Transverse colon (tissue), 3 donors: ENCODE data around the gene TBX2.

Experiments used
- CTCF ChIP-seq, 5 experiments: fragments of 200-600 bp in 3 of 5; fragments of 450-650 bp in 2 of 5; sonication (generic) in 3 of 5; IDR thresholded peaks; 1 replicate in 2 of 5; 2 replicates in 3 of 5; pipeline ENCODE4 v1.5.1; 2016 to 2017; ENCODE audit warnings: antibody characterized with exemption in 5 of 5, inconsistent platforms in 3 of 5, mild to moderate bottlenecking in 2 of 5, moderate library complexity in 1 of 5
- POLR2A ChIP-seq: fragments of 450-650 bp; IDR thresholded peaks from one replicate; pipeline ENCODE4 v1.6.1; 2016; ENCODE audit warnings: antibody characterized with exemption, mild to moderate bottlenecking, moderate library complexity

- no peak for TF ChIP-seq CTCF (IDR thresholded peaks at IDR 0.05)
- TF ChIP-seq POLR2A = no peak
Observed at GRCh38 chr17:61368832-61369450, 30.7 kb upstream of the TBX2 start.
